H1 (cell line): Measurements from ENCODE around the gene TIMM29. TPM values are rescaled to one million over a fixed set of nuclear protein-coding genes. Genes with fewer than 3 reads are reported as not detected.

Experiments used
- CTCF ChIA-PET: fragments of 300-600 bp; sonication (Branson Sonifier 250); formaldehyde crosslinking; loops from one replicate; lab custom pipeline; 2021; ENCODE audit not compliant: partially characterized antibody; lab: Charles Lee
- POLR2A ChIA-PET: fragments of 300-600 bp; sonication (Branson Sonifier 250); formaldehyde crosslinking; loops from one replicate; lab custom pipeline; 2021; ENCODE audit warnings: inconsistent platforms; ENCODE audit not compliant: partially characterized antibody; lab: Charles Lee
- DNase-seq, 2 experiments: peaks; one replicate each; pipeline versions ENCODE4 v3.0.0 to v3.0.0-alpha.2; 2010 to 2022; ENCODE audit warnings: low spot score in 2 of 2, low read depth in 1 of 2, mixed read lengths in 1 of 2
- FAIRE-seq: peaks from 2 replicates; lab custom pipeline; 2011; peaks lifted over from hg19 to GRCh38; lab: Jason Lieb, UNC
- H2AFZ ChIP-seq: 2 replicates; pipeline ENCODE4 v1.8.1; 2012; ENCODE audit warnings: low read length, inconsistent platforms
- H2AK5ac ChIP-seq: 2 replicates; pipeline ENCODE4 v1.6.1; 2013; ENCODE audit warnings: low read depth, low read length
- H2BK120ac ChIP-seq: replicated peaks from 2 replicates; pipeline ENCODE3; 2013; ENCODE audit warnings: low read depth, low read length, inconsistent platforms
- H2BK12ac ChIP-seq: 2 replicates; pipeline ENCODE4 v1.6.1; 2013; ENCODE audit warnings: low read depth, low read length
- H2BK15ac ChIP-seq: 2 replicates; pipeline ENCODE4 v1.6.1; 2013; ENCODE audit warnings: low read length
- H2BK20ac ChIP-seq: 2 replicates; pipeline ENCODE4 v1.6.1; 2013; ENCODE audit warnings: low read length
- H2BK5ac ChIP-seq: 2 replicates; pipeline ENCODE4 v1.6.1; 2013; ENCODE audit warnings: low read depth, low read length
- H3K14ac ChIP-seq: 2 replicates; pipeline ENCODE4 v1.6.1; 2013; ENCODE audit warnings: inconsistent platforms; ENCODE audit not compliant: insufficient read length
- H3K18ac ChIP-seq: 2 replicates; pipeline ENCODE4 v1.6.1; 2013; ENCODE audit warnings: low read length; ENCODE audit errors: extremely low read depth
- H3K23ac ChIP-seq: 2 replicates; pipeline ENCODE4 v1.6.1; 2013; ENCODE audit warnings: inconsistent platforms; ENCODE audit not compliant: insufficient read length
- H3K23me2 ChIP-seq: 2 replicates; pipeline ENCODE4 v1.6.1; 2013; ENCODE audit warnings: low read depth, low read length
- H3K27ac ChIP-seq: 2 replicates; pipeline ENCODE4 v1.6.1; 2011; ENCODE audit warnings: low read depth, low read length, inconsistent platforms
- H3K27me3 ChIP-seq, 4 experiments: replicated peaks in 1 of 4; 1 replicate in 1 of 4; 2 replicates in 3 of 4; pipeline versions ENCODE4 v1.6.1 to v1.8.1; 2011 to 2013; ENCODE audit warnings: low read length in 3 of 4, mild to moderate bottlenecking in 3 of 4, inconsistent platforms in 2 of 4, mixed read lengths in 2 of 4, moderate library complexity in 1 of 4; ENCODE audit not compliant: control insufficient read depth in 3 of 4, insufficient read depth in 3 of 4; ENCODE audit errors: extremely low read depth in 1 of 4
- H3K36me3 ChIP-seq, 4 experiments: 2 replicates each; pipeline versions ENCODE4 v1.6.1 to v1.8.1; 2011 to 2013; ENCODE audit warnings: mild to moderate bottlenecking in 4 of 4, low read length in 3 of 4, moderate library complexity in 2 of 4, control low read depth in 1 of 4, inconsistent platforms in 1 of 4; ENCODE audit not compliant: insufficient read depth in 4 of 4, control insufficient read depth in 2 of 4
- H3K4ac ChIP-seq: replicated peaks from 2 replicates; pipeline ENCODE3; 2013; ENCODE audit warnings: low read length, low read depth, mixed read lengths, inconsistent platforms; ENCODE audit not compliant: insufficient read length
- H3K4me1 ChIP-seq, 4 experiments: replicated peaks in 1 of 4; 1 replicate in 1 of 4; 2 replicates in 3 of 4; pipeline versions ENCODE4 v1.6.1 to v1.8.1; 2011 to 2013; ENCODE audit warnings: low read length in 3 of 4, inconsistent platforms in 2 of 4, mixed read lengths in 1 of 4; ENCODE audit not compliant: insufficient read depth in 4 of 4, control insufficient read depth in 3 of 4
- H3K4me2 ChIP-seq, 2 experiments: 2 replicates each; pipeline versions ENCODE4 v1.6.1 to v1.8.1; 2011 to 2013; ENCODE audit warnings: low read depth in 2 of 2, low read length in 2 of 2, control low read depth in 1 of 2, inconsistent platforms in 1 of 2, mild to moderate bottlenecking in 1 of 2; ENCODE audit not compliant: insufficient read depth in 1 of 2
- H3K4me3 ChIP-seq, 4 experiments: fragments of 200-600, 300-600 bp in 1 of 4; sonication (generic), shearing (Covaris generic), sonication (Bioruptor Twin) in 1 of 4; 2 replicates each; pipeline versions ENCODE4 v1.5.1 to v1.8.1; 2011 to 2016; ENCODE audit warnings: low read length in 4 of 4, low read depth in 3 of 4, control low read depth in 2 of 4, inconsistent platforms in 2 of 4, mild to moderate bottlenecking in 2 of 4, mixed read lengths in 1 of 4, moderate library complexity in 1 of 4; ENCODE audit not compliant: insufficient read depth in 2 of 4; ENCODE audit errors: extremely low read depth in 1 of 4
- H3K56ac ChIP-seq: replicated peaks from 2 replicates; pipeline ENCODE3; 2013; ENCODE audit warnings: low read depth, mild to moderate bottlenecking, mixed read lengths, low read length, inconsistent platforms; ENCODE audit not compliant: insufficient read length
- H3K79me1 ChIP-seq: 2 replicates; pipeline ENCODE4 v1.6.1; 2013; ENCODE audit warnings: low read depth, low read length, control low read depth
- H3K79me2 ChIP-seq, 2 experiments: 2 replicates each; pipeline versions ENCODE4 v1.6.1 to v1.8.1; 2012 to 2013; ENCODE audit warnings: low read length in 2 of 2, mild to moderate bottlenecking in 2 of 2, inconsistent platforms in 1 of 2; ENCODE audit not compliant: insufficient read depth in 2 of 2, control insufficient read depth in 1 of 2
- H3K9ac ChIP-seq, 4 experiments: replicated peaks in 1 of 4; 1 replicate in 1 of 4; 2 replicates in 3 of 4; pipeline versions ENCODE4 v1.6.1 to v1.8.1; 2011 to 2013; ENCODE audit warnings: low read depth in 3 of 4, low read length in 3 of 4, control low read depth in 2 of 4, mild to moderate bottlenecking in 2 of 4, moderate library complexity in 2 of 4, inconsistent platforms in 1 of 4; ENCODE audit errors: extremely low read depth in 1 of 4
- H3K9me3 ChIP-seq, 2 experiments: 2 replicates each; pipeline versions ENCODE4 v1.6.1 to v1.8.1; 2012 to 2013; ENCODE audit warnings: mild to moderate bottlenecking in 2 of 2, moderate library complexity in 2 of 2, control low read depth in 1 of 2, inconsistent platforms in 1 of 2, low read depth in 1 of 2, low read length in 1 of 2, mixed read lengths in 1 of 2; ENCODE audit not compliant: insufficient read depth in 2 of 2
- H4K20me1 ChIP-seq, 2 experiments: replicated peaks in 1 of 2; 2 replicates each; pipeline versions ENCODE3 to v1.8.1; 2011 to 2013; ENCODE audit warnings: inconsistent platforms in 2 of 2, low read length in 2 of 2, mild to moderate bottlenecking in 1 of 2; ENCODE audit not compliant: insufficient read depth in 2 of 2, control insufficient read depth in 1 of 2
- H4K5ac ChIP-seq: 2 replicates; pipeline ENCODE4 v1.6.1; 2013; ENCODE audit warnings: low read length, low read depth, mixed read lengths, inconsistent platforms; ENCODE audit not compliant: insufficient read length
- H4K8ac ChIP-seq: 2 replicates; pipeline ENCODE4 v1.8.0; 2013; ENCODE audit warnings: mild to moderate bottlenecking, moderate library complexity, low read length, inconsistent platforms; ENCODE audit not compliant: insufficient read depth; ENCODE audit errors: extremely low read depth
- H4K91ac ChIP-seq: replicated peaks from 2 replicates; pipeline ENCODE3; 2013; ENCODE audit warnings: low read length, mixed read lengths, inconsistent platforms; ENCODE audit not compliant: insufficient read length
- CREB1 ChIP-seq: IDR thresholded peaks from 2 replicates; pipeline ENCODE4 v1.6.1; 2012; ENCODE audit warnings: inconsistent platforms
- GTF2F1 ChIP-seq: IDR thresholded peaks from 2 replicates; pipeline ENCODE4 v1.6.1; 2012; ENCODE audit warnings: low read depth, low read length, improper control_type of control experiment, borderline replicate concordance
- JUN ChIP-seq: IDR thresholded peaks from 2 replicates; pipeline ENCODE4 v1.6.1; 2011; ENCODE audit warnings: low read depth, mild to moderate bottlenecking, improper control_type of control experiment, low read length
- KDM1A ChIP-seq: fragments of 200-600, 300-600 bp; sonication (generic); IDR thresholded peaks from 2 replicates; pipeline ENCODE4 v1.7.1; 2016; ENCODE audit warnings: mild to moderate bottlenecking, low read length, borderline replicate concordance
- MAFK ChIP-seq: IDR thresholded peaks from 2 replicates; pipeline ENCODE4 v1.6.1; 2012; ENCODE audit warnings: low read depth, mild to moderate bottlenecking, improper control_type of control experiment, low read length
- NANOG ChIP-seq: IDR thresholded peaks from 2 replicates; pipeline ENCODE4 v1.6.1; 2011; ENCODE audit warnings: low read length, low read depth, mild to moderate bottlenecking, inconsistent platforms; ENCODE audit not compliant: insufficient read depth, poor library complexity, severe bottlenecking
- NRF1 ChIP-seq: IDR thresholded peaks from 2 replicates; pipeline ENCODE4 v1.6.1; 2011; ENCODE audit warnings: mild to moderate bottlenecking, low read depth, low read length, improper control_type of control experiment
- SP1 ChIP-seq: IDR thresholded peaks from 2 replicates; pipeline ENCODE4 v1.6.1; 2011; ENCODE audit warnings: low read depth, low read length
- WGBS, 2 experiments: shearing (Covaris generic) in 1 of 2; methylation state at CpG; one replicate each; pipeline versions ENCODE4 v1.1.6 to v1.1.7; 2013 to 2015; ENCODE audit warnings: low lambda C conversion rate in 2 of 2, mixed read lengths in 2 of 2, inconsistent platforms in 1 of 2, low coverage in 1 of 2, missing lambda C conversion rate in 1 of 2; ENCODE audit not compliant: insufficient replicate concordance in 2 of 2, insufficient coverage in 1 of 2, insufficient read length in 1 of 2; ENCODE audit errors: extremely low coverage in 1 of 2, missing lambda C conversion rate in 1 of 2; 5-methylcytosine and 5-hydroxymethylcytosine counted together
- polyA plus RNA-seq, 7 experiments: library from polyadenylated mRNA; depleted of rRNA in 3 of 7; stranded (reverse) in 5 of 7; unstranded in 2 of 7; fragments of >200 nt in 5 of 7; fragments of 200-250 nt in 2 of 7; gene quantifications; 1 replicate in 5 of 7; 2 replicates in 1 of 7; 4 replicates in 1 of 7; pipeline versions ENCODE4 v1.2.1 to v1.2.3, GENCODE V29; 2011 to 2013; ENCODE audit warnings: missing spikeins in 2 of 7, mixed read lengths in 2 of 7
- total RNA-seq: library from RNA; stranded (reverse); fragmentation: NEBNext Ultra II Directional; extraction: Animal tissue kit (Norgen Biotek cat#: 25700); gene quantifications from 2 replicates; pipeline ENCODE4 v1.2.1, GENCODE V29; 2021
- TF ChIP-seq, protein P1 (sequence below): IDR thresholded peaks from 2 replicates; pipeline ENCODE4 v1.6.1; 2012; ENCODE audit warnings: inconsistent platforms

Gene TIMM29
- total and polyA plus RNA-seq, 2 of the 8 experiments (the other 6 are each of a cell fraction or from before 2014, with no cell fraction given), result 15.9 to 24.0 TPM

GRCh38 chr19:10922638-10923014, 6.0 kb upstream of the TIMM29 start:
- ChIA-PET POLR2A (interaction anchor here (1.1 to 1.9 kb wide), 7 partner anchors 9 to 53 kb away, joined by 3 to 6 read pairs (median 3); no protein-coding TSS in a partner anchor), CTCF (interaction anchor here (0.5 to 1.6 kb wide), 6 partner anchors 13 to 847 kb away, joined by 3 to 4 read pairs (median 3); no protein-coding TSS in a partner anchor)
- no peak for FAIRE-seq
- Histone ChIP-seq H4K91ac (no peak overlapping the region), H3K27me3 (no peaks in the 10 kb centered on the region), H3K23me2 (peaks cover under 1% of the 10 kb centered on the region; the same call in 1 of the 2 replicates), H3K27ac (no peak overlapping the region), H3K4me1 (peaks cover 0 to 2% (median under 1%) of the 10 kb centered on the region in 4 experiments; a peak in 4 of 7 replicates), H3K9ac (no peak overlapping the region), H2BK20ac (no peak overlapping the region), H3K4me3 (no peak overlapping the region), H2BK5ac (no peak overlapping the region), H3K79me1 (peaks cover 5% of the 10 kb centered on the region; the same call in 1 of the 2 replicates), H4K8ac (no peak overlapping the region), H3K4ac (no peak overlapping the region), H3K23ac (no peak overlapping the region), H3K56ac (no peak overlapping the region), H2BK15ac (no peak overlapping the region), H3K79me2 (peaks cover 0 to under 1% of the 10 kb centered on the region in 2 experiments; a peak in 1 of 4 replicates), H3K36me3 (peaks cover 2 to 48% (median 26%) of the 10 kb centered on the region in 4 experiments), H2BK120ac (no peak overlapping the region), H2BK12ac (no peak overlapping the region), H3K18ac (no peak overlapping the region), H3K4me2 (no peak overlapping the region), H2AK5ac (no peak overlapping the region), H3K14ac (no peak overlapping the region), H4K20me1 (peaks cover 3 to 13% of the 10 kb centered on the region in 2 experiments), H4K5ac (no peak overlapping the region), H3K9me3 (no peaks in the 10 kb centered on the region), H2AFZ (no peak overlapping the region)
- 86% methylated on average over 12 of the region's 13 CpGs; no CpG with 5 or more reads in 1 of the 2 experiments for WGBS, 2 experiments
- no peak for TF ChIP-seq JUN
- TF ChIP-seq GTF2F1, result no peak
- TF ChIP-seq, protein P1, sequence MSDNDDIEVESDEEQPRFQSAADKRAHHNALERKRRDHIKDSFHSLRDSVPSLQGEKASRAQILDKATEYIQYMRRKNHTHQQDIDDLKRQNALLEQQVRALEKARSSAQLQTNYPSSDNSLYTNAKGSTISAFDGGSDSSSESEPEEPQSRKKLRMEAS, result no peak
- TF ChIP-seq KDM1A, result no peak
- no peak for TF ChIP-seq SP1
- no peak for TF ChIP-seq NANOG
- no peak for TF ChIP-seq NRF1
- no peak for TF ChIP-seq MAFK
- no peak for TF ChIP-seq CREB1
- no peak for DNase-seq
